ENCODE measurements around the gene C16orf96. TPM values are rescaled to one million over a fixed set of nuclear protein-coding genes. Genes with fewer than 3 reads are reported as not detected.

C16orf96 gene
- total and polyA plus RNA-seq, 2 of the 8 experiments (the other 6 are each of a cell fraction or from before 2014, with no cell fraction given): 1.0 to 1.3 TPM

DNA sequence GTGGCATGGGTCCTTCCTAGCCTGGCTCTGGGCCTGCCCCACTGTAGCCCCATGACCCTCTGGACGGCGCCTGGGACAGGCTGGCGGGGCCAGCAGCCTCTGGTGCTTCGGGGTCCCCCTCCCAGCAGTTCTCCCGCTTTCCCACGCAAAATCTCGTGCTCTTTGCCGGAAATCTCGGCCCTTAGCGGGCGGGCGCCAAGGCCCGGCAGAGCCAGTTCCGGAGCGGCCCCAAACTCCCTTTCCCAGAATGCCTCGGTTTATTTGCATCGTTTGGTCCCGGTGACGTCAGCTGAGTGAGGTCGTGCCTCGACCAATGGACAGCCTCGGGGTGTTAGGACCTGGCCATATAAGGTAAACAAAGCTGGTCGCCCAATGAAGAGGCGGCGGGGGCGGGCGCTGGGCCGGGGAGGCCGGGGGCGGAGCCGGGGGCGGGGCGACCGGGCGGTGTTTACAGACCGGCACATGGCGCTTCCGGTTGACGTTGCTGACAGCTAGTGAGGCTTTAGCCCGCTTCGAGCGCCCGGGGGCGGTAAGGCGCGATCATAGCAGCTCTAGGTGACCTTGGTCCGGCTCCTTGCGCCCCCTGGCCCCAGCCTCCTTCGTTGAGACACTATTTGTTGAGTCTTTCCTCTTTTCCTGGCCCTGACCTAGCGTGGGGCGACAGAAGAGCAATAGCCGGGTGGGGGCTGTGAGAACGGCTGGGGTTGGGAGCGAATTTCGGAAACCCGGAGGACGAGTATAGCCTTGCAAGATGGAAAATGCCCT lies 60.1 kb downstream of the C16orf96 start:
- peak overlapping the region; percentile 35 to 62 (median 50) for H3K4me3 ChIP-seq (ENCODE audit: extremely low read depth in 1 of 4, insufficient read depth in 2 of 4, low read depth in 3 of 4, low read length in 4 of 4)
- peak overlapping the region; percentile 97 for H3K18ac ChIP-seq (ENCODE audit: extremely low read depth, low read length)
- peak overlapping the region; percentile 87; the same call in 1 of the 2 replicates for H2BK12ac ChIP-seq (ENCODE audit: low read depth, low read length)
- peak overlapping the region; percentile 84 for H4K5ac ChIP-seq (ENCODE audit: insufficient read length, low read depth, low read length)
- peak overlapping the region; percentile 85 for H3K4ac ChIP-seq (replicated peaks; ENCODE audit: insufficient read length, low read depth, low read length)
- H2BK5ac ChIP-seq (ENCODE audit: low read depth, low read length): peak overlapping the region; percentile 99
- H2BK15ac ChIP-seq (ENCODE audit: low read length): peak overlapping the region; percentile 99
- H2AFZ ChIP-seq (ENCODE audit: low read length): no peak overlapping the region
- WGBS, 2 experiments (ENCODE audit: extremely low coverage in 1 of 2, insufficient coverage in 1 of 2, insufficient read length in 1 of 2, insufficient replicate concordance in 2 of 2, low coverage in 1 of 2, low lambda C conversion rate in 2 of 2, missing lambda C conversion rate in 1 of 2): 3% methylated on average over 43 of the region's 57 CpGs; no CpG with 5 or more reads in 1 of the 2 experiments
- no peak overlapping the region; the same call in 1 of the 2 replicates for H2AK5ac ChIP-seq (ENCODE audit: low read depth, low read length)
- peak overlapping the region; percentile 97 for H4K8ac ChIP-seq (ENCODE audit: extremely low read depth, insufficient read depth, low read length)
- POLR2A ChIA-PET (ENCODE audit: partially characterized antibody): interaction anchor here (0.6 to 13.3 kb wide), 24 partner anchors 9 to 343 kb away, joined by 3 to 126 read pairs (median 5); partner anchors contain the start of genes ANKS3, CDIP1, DNAAF8 and HMOX2
- peak overlapping the region; percentile 98 for H3K27ac ChIP-seq (ENCODE audit: low read depth, low read length)
- no peaks in the 10 kb centered on the region for H3K27me3 ChIP-seq (replicated peaks in 1 of 4; ENCODE audit: control insufficient read depth in 3 of 4, extremely low read depth in 1 of 4, insufficient read depth in 3 of 4, low read length in 3 of 4)
- H3K79me2 ChIP-seq (ENCODE audit: control insufficient read depth in 1 of 2, insufficient read depth in 2 of 2, low read length in 2 of 2): peaks cover 7 to 32% of the 10 kb centered on the region in 2 experiments; a peak in 3 of 4 replicates
- peak overlapping the region; percentile 95 to 97 for H3K4me2 ChIP-seq (ENCODE audit: insufficient read depth in 1 of 2, low read depth in 2 of 2, low read length in 2 of 2)
- peaks cover 12% of the 10 kb centered on the region for H3K23me2 ChIP-seq (ENCODE audit: low read depth, low read length)
- H3K9me3 ChIP-seq (ENCODE audit: insufficient read depth in 2 of 2, low read depth in 1 of 2, low read length in 1 of 2): no peaks in the 10 kb centered on the region
- H3K14ac ChIP-seq (ENCODE audit: insufficient read length): no peak overlapping the region
- no peak overlapping the region for H3K23ac ChIP-seq (ENCODE audit: insufficient read length)
- 0 out of 2 replicates have a peak overlapping the region, but pooled peaks have one; percentile 93 for H2BK20ac ChIP-seq (ENCODE audit: low read length)
- CTCF ChIA-PET (ENCODE audit: partially characterized antibody): interaction anchor here (0.6 to 2.9 kb wide), 21 partner anchors 9 to 350 kb away, joined by 3 to 17 read pairs (median 4); partner anchors contain the start of gene MGRN1
- peak overlapping the region; percentile 84 for H3K56ac ChIP-seq (replicated peaks; ENCODE audit: insufficient read length, low read depth, low read length)
- FAIRE-seq (peak; percentile 73), DNase-seq (ENCODE audit: low read depth in 1 of 2, low spot score in 2 of 2) (peak; percentile 96 to 98)
- peaks cover 0 to 48% (median 34%) of the 10 kb centered on the region in 4 experiments; a peak in 6 of 7 replicates for H3K4me1 ChIP-seq (replicated peaks in 1 of 4; ENCODE audit: control insufficient read depth in 3 of 4, insufficient read depth in 4 of 4, low read length in 3 of 4)
- peak overlapping the region; percentile 55 to 89 (median 88) for H3K9ac ChIP-seq (replicated peaks in 1 of 4; ENCODE audit: extremely low read depth in 1 of 4, low read depth in 3 of 4, low read length in 3 of 4)
- H4K91ac ChIP-seq (replicated peaks; ENCODE audit: insufficient read length, low read length): peak overlapping the region; percentile 85
- peaks cover 4% of the 10 kb centered on the region; the same call in 1 of the 2 replicates for H3K79me1 ChIP-seq (ENCODE audit: low read depth, low read length)
- H3K36me3 ChIP-seq (ENCODE audit: control insufficient read depth in 2 of 4, insufficient read depth in 4 of 4, low read length in 3 of 4): no peaks in the 10 kb centered on the region
- peaks cover under 1 to 9% of the 10 kb centered on the region in 2 experiments for H4K20me1 ChIP-seq (replicated peaks in 1 of 2; ENCODE audit: control insufficient read depth in 1 of 2, insufficient read depth in 2 of 2, low read length in 2 of 2)
- peak overlapping the region; percentile 50 for H2BK120ac ChIP-seq (replicated peaks; ENCODE audit: low read depth, low read length)
- no peak for TF ChIP-seq CBX5 (IDR thresholded peaks at IDR 0.05; ENCODE audit: low read depth, low read length)
- no peak for TF ChIP-seq CEBPB (IDR thresholded peaks at IDR 0.05; ENCODE audit: low read depth, low read length)
- TF ChIP-seq BCL11A (IDR thresholded peaks at IDR 0.05; ENCODE audit: low read depth in 2 of 2, low read length in 2 of 2): no peak
- peak in 1 of 2 experiments; percentile 58; a peak in 1 of 3 replicates for TF ChIP-seq EP300 (IDR thresholded peaks at IDR 0.05; ENCODE audit: borderline replicate concordance in 1 of 2, low read depth in 2 of 2, low read length in 2 of 2)
- no peak for TF ChIP-seq TCF12 (IDR thresholded peaks at IDR 0.05; ENCODE audit: low read depth, low read length)
- TF ChIP-seq GTF2F1 (IDR thresholded peaks at IDR 0.05; ENCODE audit: borderline replicate concordance, low read depth, low read length): no peak; the same call in 1 of the 2 replicates
- peak; percentile 64 for TF ChIP-seq YY1 (IDR thresholded peaks at IDR 0.05; ENCODE audit: low read depth, low read length)
- peak; percentile 37; the same call in 1 of the 2 replicates for TF ChIP-seq SIX5 (IDR thresholded peaks at IDR 0.05; ENCODE audit: low read depth, low read length)
- no peak for TF ChIP-seq SUZ12 (IDR thresholded peaks at IDR 0.05; ENCODE audit: low read length)
- TF ChIP-seq TAF7 (optimal IDR thresholded peaks at IDR 0.05; ENCODE audit: borderline replicate concordance, low read depth, low read length): peak; percentile 67
- peak in 1 of 2 experiments; percentile 60; a peak in 1 of 4 replicates for TF ChIP-seq HDAC2 (IDR thresholded peaks at IDR 0.05; ENCODE audit: borderline replicate concordance in 1 of 2, low read depth in 2 of 2, low read length in 2 of 2)

Measured in H1 (cell line).